GM18498 (cell line): ENCODE data around the gene ANO3.
"Not testable (repeated sequence)": the region's sequence is repeated elsewhere in the genome, so short reads cannot be mapped to it uniquely, and the experiment has no call there.

Source experiments
- ATAC-seq: cut with Tn5 transposase; IDR thresholded peaks from one replicate; pipeline ENCODE4 v1.9.1; 2021; ENCODE audit warnings: mild to moderate bottlenecking, moderate library complexity; ENCODE audit not compliant: unreplicated experiment

The ANO3 gene

GRCh38 chr11:26618441-26618840 is 286.5 kb downstream of the ANO3 start:
- no peak for ATAC-seq

- no peak for ATAC-seq
Measured at GRCh38 chr11:26620282-26621045, 288.5 kb downstream of the ANO3 start.

GRCh38 chr11:26621132-26621531 is 289.2 kb downstream of the ANO3 start:
- no peak for ATAC-seq

GRCh38 chr11:26622181-26622580 is 290.3 kb downstream of the ANO3 start:
- ATAC-seq, result no peak

DNA sequence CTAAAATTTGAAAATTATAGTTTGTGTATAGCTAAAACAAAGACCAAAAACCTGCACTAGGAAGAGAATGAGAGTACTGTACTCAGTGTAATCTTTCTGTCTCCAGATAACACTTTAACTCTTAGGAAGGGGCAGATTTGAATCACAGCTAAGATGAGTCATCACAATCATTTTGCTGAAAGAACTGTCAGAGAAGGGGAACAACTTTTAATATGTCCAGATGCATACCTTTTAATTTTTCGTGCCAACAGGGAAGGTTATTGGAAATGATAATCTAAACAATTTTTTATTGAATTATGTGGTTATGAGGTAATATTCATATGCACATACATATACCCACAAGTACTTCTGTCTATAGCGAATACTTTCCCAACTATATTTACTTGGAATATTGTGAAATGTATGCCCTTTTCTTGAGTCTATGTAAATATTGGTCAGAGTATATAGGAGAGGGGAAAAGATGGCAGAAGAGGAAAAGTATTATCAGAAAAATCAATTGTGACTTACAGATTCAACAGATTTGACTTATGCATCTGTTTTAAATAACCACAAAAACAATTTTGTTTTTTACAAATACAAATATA is 291.2 kb downstream of the ANO3 start:
- no peak for ATAC-seq

GRCh38 chr11:26626346-26626745 is 294.4 kb downstream of the ANO3 start:
- no peak for ATAC-seq

DNA sequence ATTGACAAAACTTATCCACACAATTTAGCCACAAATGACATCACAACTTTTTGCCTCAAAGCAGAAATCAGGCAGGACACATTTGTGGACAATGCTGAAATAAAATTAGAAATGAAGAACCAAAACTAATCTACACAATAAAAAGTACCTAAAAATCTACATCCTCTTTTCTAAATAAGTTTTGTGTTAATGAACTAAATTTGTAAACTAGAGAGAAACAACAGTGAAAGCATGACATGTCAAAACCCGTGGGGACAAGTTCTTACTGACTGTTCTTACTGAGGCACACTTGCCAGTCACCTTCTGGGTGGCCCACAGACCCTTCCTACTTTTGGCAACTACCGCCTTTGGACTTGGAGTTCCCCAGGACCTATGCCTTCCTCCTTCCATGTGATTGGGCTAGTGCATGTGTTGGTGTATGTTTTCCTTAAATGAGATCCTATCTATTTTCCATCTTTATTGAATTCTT is 300.8 kb downstream of the ANO3 start:
- peak; percentile 41 for ATAC-seq

DNA sequence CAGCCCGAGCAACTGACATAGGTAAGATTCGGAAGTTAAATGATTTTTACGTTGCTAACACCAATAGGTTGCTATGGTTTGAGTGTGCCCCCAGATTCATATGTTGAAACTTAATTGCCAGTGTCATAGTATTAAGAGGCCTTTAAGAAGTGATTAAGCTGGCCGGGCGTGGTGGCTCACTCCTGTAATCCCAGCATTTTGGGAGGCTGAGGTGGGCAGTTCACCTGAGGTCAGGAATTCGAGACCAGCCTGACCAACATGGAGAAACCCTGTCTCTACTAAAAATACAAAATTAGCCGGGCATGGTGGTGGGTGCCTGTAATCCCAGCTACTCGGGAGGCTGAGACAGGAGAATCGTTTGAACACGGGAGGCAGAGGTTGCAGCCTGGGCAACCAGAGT is 311.4 kb downstream of the ANO3 start:
- ATAC-seq, result not testable (repeated sequence)

- ATAC-seq, result peak; percentile 88
Measured at GRCh38 chr11:26649884-26650283, 318.0 kb downstream of the ANO3 start.

DNA sequence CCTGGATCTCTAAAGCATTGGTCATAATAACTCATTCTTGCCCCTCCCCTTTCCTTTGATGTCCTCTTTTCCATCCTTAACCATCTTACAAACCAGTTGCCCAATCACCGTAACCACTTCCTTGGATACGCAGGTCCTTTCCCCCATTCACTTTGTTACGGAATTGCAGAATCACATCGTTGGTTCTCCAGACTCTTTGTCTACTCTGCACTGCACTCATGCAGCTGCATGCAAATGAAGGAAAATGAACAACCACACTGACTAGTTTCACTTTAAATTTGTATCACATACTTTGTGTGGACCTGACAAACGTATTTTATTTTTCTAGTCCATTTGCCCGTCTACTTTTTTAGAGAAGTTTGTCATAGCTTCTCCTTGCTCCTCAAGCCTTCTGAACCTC is 320.0 kb downstream of the ANO3 start:
- no peak for ATAC-seq

- ATAC-seq, result no peak
Measured at GRCh38 chr11:26655287-26655686, 323.4 kb downstream of the ANO3 start.

DNA sequence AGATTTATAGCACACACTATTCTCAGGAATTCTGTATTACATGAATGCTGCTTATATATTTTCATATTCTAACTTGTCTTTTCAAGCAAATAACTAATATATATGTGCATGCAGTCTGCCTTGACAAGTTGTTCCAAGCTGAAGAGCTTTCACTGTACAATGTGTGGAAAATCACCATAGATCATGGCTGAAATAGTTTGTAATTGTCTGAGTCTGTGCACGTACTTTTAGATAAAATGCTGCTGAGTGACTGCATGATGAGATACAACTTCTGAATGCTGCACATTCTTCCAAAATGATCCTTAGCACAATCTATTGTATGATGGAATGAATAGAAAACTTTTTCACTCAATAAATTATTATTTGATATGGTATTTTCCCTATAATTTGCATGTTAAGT is 331.0 kb downstream of the ANO3 start:
- ATAC-seq, result no peak

GRCh38 chr11:26665036-26665435 is 333.1 kb downstream of the ANO3 start:
- no peak for ATAC-seq

DNA sequence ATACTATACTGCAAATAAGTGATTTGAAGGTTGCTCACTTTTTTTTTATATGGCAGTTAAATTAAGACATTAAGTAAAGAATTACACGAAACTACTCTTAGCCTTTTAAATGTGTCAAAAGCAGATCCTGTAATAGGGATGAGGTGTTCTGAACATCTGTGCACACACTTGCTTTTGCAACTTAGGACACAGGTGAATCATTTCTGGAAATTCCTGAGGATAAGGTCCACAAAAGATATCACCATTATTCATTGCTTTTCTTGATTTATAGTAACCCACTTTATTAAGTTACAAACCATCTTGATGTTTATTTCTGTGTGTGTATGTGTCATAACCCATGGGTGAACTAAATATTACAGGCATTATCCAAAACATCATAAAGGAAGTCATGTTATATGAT is 334.0 kb downstream of the ANO3 start:
- ATAC-seq, result no peak

- ATAC-seq, result no peak
Measured at GRCh38 chr11:26675233-26675928, 343.5 kb downstream of the ANO3 start.

DNA sequence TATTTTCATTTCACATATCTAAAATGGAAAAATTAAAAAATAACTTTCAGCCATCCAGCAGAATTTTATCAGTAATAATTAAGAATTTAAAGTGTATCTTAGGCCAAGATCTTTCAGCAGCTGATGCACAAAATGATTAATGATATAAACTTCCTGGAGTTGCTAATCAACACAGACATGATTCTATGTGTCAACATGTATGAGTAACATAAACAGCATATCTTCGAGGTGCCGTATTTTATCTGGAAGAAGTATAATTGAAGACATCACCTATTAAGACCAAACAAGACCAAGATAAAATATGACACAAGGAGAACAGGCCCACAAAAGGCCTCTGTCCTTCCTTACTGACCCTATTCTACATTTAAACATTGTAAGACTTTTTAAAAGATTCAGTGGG is 344.7 kb downstream of the ANO3 start:
- no peak for ATAC-seq

DNA sequence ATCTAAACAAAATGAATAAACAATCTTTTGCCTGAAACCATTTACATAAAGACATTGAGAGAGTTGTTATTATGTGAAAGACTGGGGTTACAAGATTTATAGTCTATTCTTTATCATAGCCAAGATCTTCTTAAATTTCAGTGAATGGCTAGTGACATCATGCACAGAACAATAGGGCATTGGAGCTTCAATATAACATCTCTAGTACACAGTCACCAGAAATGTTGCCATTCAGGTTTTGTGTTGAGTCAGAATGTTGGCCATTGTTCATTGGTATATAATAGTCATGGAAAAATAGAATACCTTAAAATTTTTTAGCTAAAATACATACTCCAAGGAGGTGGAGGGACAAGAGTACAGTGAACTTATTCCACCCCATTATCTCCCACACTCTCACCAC is 345.6 kb downstream of the ANO3 start:
- no peak for ATAC-seq

- ATAC-seq, result no peak
Measured at GRCh38 chr11:26687351-26687750, 355.4 kb downstream of the ANO3 start.

DNA sequence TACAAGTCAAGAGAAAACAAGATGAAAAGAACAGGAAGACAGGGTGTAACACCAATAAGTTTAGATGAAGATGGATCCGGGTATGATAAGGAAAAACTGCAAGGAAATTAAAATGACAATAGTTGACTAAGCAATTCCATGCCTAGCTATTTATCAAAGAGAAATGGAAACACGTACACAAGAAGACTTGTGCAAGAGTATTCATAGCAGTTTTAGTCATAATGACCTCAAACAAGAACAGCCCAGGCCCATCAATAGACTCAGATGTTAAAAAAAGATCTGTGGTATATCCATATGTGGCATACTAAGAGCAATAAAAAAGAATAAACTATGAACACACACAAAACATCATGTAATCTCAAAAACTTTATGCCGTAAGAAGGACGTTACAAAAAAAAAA is 356.8 kb downstream of the ANO3 start:
- no peak for ATAC-seq

DNA sequence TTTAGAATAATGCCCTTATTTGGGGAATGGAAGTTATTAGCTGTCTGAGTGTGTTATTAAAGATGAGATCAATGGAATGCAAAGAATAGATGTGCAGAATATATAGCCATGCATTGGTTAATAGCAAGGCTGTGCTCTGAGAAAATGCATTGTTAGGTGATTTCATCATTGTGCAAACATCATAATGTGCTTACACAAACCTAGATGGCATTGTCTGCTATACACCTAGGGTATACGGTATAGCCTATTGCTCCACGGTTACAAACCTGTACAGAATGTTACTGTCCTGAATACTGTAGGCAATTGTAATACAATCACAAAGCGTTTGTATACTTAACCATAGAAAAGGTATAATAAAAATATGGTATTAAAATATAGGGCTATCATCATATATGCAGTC is 364.4 kb downstream of the ANO3 start:
- ATAC-seq, result no peak

DNA sequence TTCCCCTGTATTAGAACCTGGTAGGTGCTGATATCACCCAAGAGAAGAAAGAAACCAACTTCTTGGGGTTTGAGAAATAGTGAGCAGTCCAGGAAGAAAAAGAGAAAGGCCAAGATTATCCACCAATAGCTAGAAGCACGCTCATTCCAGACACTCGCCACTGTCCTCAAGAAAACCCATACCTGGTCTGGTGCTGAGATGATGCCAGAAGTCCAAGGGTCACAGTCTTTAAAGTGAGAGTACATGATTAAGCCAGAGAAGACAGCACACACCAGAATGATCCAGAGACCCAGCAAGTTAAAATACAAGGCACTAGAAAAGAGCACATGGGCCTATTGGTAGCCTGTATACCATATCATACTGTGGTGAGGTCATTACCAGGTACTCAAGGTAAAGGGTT is 366.3 kb downstream of the ANO3 start:
- ATAC-seq, result no peak

DNA sequence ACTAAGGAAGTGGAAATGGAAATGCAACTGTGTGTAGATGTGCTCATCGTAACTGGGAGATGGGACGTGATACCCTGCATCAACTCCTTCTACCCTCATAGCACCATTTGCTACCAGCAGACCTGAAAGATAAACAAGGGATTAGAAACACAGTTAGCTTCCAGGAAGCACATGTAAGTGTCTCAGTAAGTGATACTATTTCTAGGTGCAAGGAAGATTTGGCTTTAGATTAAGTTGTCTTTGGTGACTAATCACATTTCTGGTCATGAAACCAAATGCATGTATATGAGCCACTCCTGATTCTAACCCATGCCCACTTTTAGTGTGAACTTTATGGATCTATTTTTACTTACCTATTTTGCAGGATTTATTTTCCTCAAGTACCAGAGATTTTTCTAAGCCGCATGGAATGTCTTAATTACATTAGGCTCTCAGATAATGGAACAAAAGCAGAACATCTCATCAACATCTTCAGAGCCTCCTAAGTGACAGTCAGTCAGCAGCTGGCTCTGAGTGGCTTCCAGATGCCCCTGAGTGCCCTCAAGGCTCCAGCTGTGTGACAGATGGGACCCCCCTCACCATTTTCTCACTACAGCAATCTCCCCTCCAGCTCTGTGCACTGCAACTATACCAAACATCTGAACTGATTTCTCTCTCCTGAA is 368.8 kb downstream of the ANO3 start:
- no peak for ATAC-seq
